T-helper 17 cell (primary cell): Measurements from ENCODE around the gene PMM2. TPM values are rescaled to one million over a fixed set of nuclear protein-coding genes. Genes with fewer than 3 reads are reported as not detected.
"Not testable (repeated sequence)": the region's sequence is repeated elsewhere in the genome, so short reads cannot be mapped to it uniquely, and the experiment has no call there.

Experiments used
- ATAC-seq: fragments of 150-1000 bp; cut with Tn5 transposase; 2 replicates; pipeline ENCODE4 v1.10.0; 2021; ENCODE audit warnings: mild to moderate bottlenecking, moderate library complexity
- DNase-seq, 3 donors: peaks; one replicate each; pipeline versions ENCODE4 v3.0.0 to v3.0.0-alpha.2; 2020 to 2021
- H3K9me3 ChIP-seq: one replicate; pipeline ENCODE4 v1.7.0; 2013; ENCODE audit warnings: low read length, mild to moderate bottlenecking; ENCODE audit not compliant: control insufficient read depth, poor library complexity, severe bottlenecking
- H3K27ac Mint-ChIP-seq: one replicate; pipeline ENCODE4 v1.8.0; 2022; ENCODE audit warnings: mild to moderate bottlenecking, moderate library complexity, mixed read lengths
- H3K27me3 Mint-ChIP-seq: one replicate; pipeline ENCODE4 v1.8.0; 2022; ENCODE audit warnings: mixed read lengths
- H3K36me3 Mint-ChIP-seq: one replicate; pipeline ENCODE4 v1.8.0; 2022; ENCODE audit warnings: low read depth, mixed read lengths
- H3K4me1 Mint-ChIP-seq: one replicate; pipeline ENCODE4 v1.8.0; 2022; ENCODE audit warnings: mild to moderate bottlenecking, mixed read lengths
- H3K4me3 Mint-ChIP-seq: one replicate; pipeline ENCODE4 v1.8.0; 2022; ENCODE audit warnings: mild to moderate bottlenecking, moderate library complexity, mixed read lengths
- total RNA-seq, 4 donors: library from RNA in 2 of 4; stranded (reverse) in 2 of 4; gene quantifications; one replicate each; pipeline ENCODE4 v1.2.3 and lab custom pipeline; 2022 to 2026

Gene PMM2
- total RNA-seq, 2 donors from 2014 or later: 35.8 to 40.6 TPM

- no peak for ATAC-seq
- H3K27me3 Mint-ChIP-seq: no peaks in the 10 kb centered on the region
- no peak overlapping the region for H3K4me3 Mint-ChIP-seq
- no peaks in the 10 kb centered on the region for H3K9me3 ChIP-seq
- peak overlapping the region; percentile 54 for H3K27ac Mint-ChIP-seq
- H3K4me1 Mint-ChIP-seq: peaks cover 24% of the 10 kb centered on the region
- peaks cover 4% of the 10 kb centered on the region for H3K36me3 Mint-ChIP-seq
- no peak for DNase-seq
Measured at GRCh38 chr16:8864480-8865110, 67.0 kb downstream of the PMM2 start.

GRCh38 chr16:8865145-8865882 lies 67.7 kb downstream of the PMM2 start:
- ATAC-seq (no peak), DNase-seq (no peak)
- no peaks in the 10 kb centered on the region for H3K27me3 Mint-ChIP-seq
- peaks cover 4% of the 10 kb centered on the region for H3K36me3 Mint-ChIP-seq
- no peaks in the 10 kb centered on the region for H3K9me3 ChIP-seq
- H3K4me1 Mint-ChIP-seq: peaks cover 24% of the 10 kb centered on the region
- H3K4me3 Mint-ChIP-seq: peak overlapping the region; percentile 12
- H3K27ac Mint-ChIP-seq: peak overlapping the region; percentile 21

GRCh38 chr16:8866118-8866883 lies 68.7 kb downstream of the PMM2 start:
- peak overlapping the region; percentile 21 for H3K27ac Mint-ChIP-seq
- H3K36me3 Mint-ChIP-seq: peaks cover 4% of the 10 kb centered on the region

GRCh38 chr16:8866884-8867215 lies 69.2 kb downstream of the PMM2 start:
- H3K36me3 Mint-ChIP-seq: peaks cover 4% of the 10 kb centered on the region
- H3K27me3 Mint-ChIP-seq: no peaks in the 10 kb centered on the region
- H3K4me1 Mint-ChIP-seq: peaks cover 30% of the 10 kb centered on the region
- ATAC-seq (no peak), DNase-seq (no peak)
- H3K9me3 ChIP-seq: no peaks in the 10 kb centered on the region
- H3K4me3 Mint-ChIP-seq: peak overlapping the region; percentile 97
- H3K27ac Mint-ChIP-seq: peak overlapping the region; percentile 88

More at GRCh38 chr16:8866118-8866883, 68.7 kb downstream of the PMM2 start:
- Mint-ChIP-seq H3K4me3 (peak overlapping the region; percentile 76), H3K4me1 (peaks cover 30% of the 10 kb centered on the region), H3K27me3 (no peaks in the 10 kb centered on the region)
- H3K9me3 ChIP-seq: no peaks in the 10 kb centered on the region
- DNase-seq (no peak), ATAC-seq (no peak)

GRCh38 chr16:8867216-8867931 lies 69.7 kb downstream of the PMM2 start:
- peaks cover 30% of the 10 kb centered on the region for H3K4me1 Mint-ChIP-seq
- H3K27me3 Mint-ChIP-seq: no peaks in the 10 kb centered on the region
- peak overlapping the region; percentile 88 for H3K27ac Mint-ChIP-seq
- peaks cover 4% of the 10 kb centered on the region for H3K36me3 Mint-ChIP-seq
- H3K4me3 Mint-ChIP-seq: peak overlapping the region; percentile 97
- H3K9me3 ChIP-seq: no peaks in the 10 kb centered on the region
- ATAC-seq: peak; percentile 9
- DNase-seq: no peak

- H3K9me3 ChIP-seq: no peaks in the 10 kb centered on the region
- Mint-ChIP-seq H3K27me3 (no peaks in the 10 kb centered on the region), H3K36me3 (peaks cover 4% of the 10 kb centered on the region), H3K4me3 (peak overlapping the region; percentile 97), H3K27ac (peak overlapping the region; percentile 88), H3K4me1 (peaks cover 30% of the 10 kb centered on the region)
- ATAC-seq (no peak), DNase-seq (no peak)
Measured at GRCh38 chr16:8867932-8868415, 70.3 kb downstream of the PMM2 start.

- ATAC-seq: peak; percentile 83
- Mint-ChIP-seq H3K27me3 (no peaks in the 10 kb centered on the region), H3K36me3 (peaks cover 4% of the 10 kb centered on the region), H3K27ac (peak within 1 kb of the TSS; percentile 88), H3K4me1 (peaks cover 30% of the 10 kb centered on the region), H3K4me3 (peak within 1 kb of the TSS; percentile 97)
- peak; percentile 65 to 86 (median 77) for DNase-seq
- no peaks in the 10 kb centered on the region for H3K9me3 ChIP-seq
Measured at GRCh38 chr16:8868416-8869211, 71.0 kb downstream of the PMM2 start, which contains the start of gene CARHSP1. CARHSP1 (minus strand) TSS chr16:8869006; CDS start chr16:8859328, 9,678 bp downstream.

- peaks cover 27% of the 10 kb centered on the region for H3K4me1 Mint-ChIP-seq
- ATAC-seq: no peak
- no peaks in the 10 kb centered on the region for H3K9me3 ChIP-seq
Measured at GRCh38 chr16:8869212-8869987, 71.8 kb downstream of the PMM2 start.

GRCh38 chr16:8869988-8870241 lies 72.3 kb downstream of the PMM2 start:
- H3K4me3 Mint-ChIP-seq, H3K9me3 ChIP-seq, H3K36me3 Mint-ChIP-seq, H3K27ac Mint-ChIP-seq, DNase-seq, ATAC-seq, H3K27me3 Mint-ChIP-seq: not testable (repeated sequence)
- peaks cover 29% of the 10 kb centered on the region for H3K4me1 Mint-ChIP-seq

More at GRCh38 chr16:8869212-8869987, 71.8 kb downstream of the PMM2 start:
- DNase-seq: no peak
- Mint-ChIP-seq H3K27me3 (no peaks in the 10 kb centered on the region), H3K4me3 (peak overlapping the region; percentile 97), H3K36me3 (peaks cover 4% of the 10 kb centered on the region), H3K27ac (no peak overlapping the region)

GRCh38 chr16:8872071-8872470 lies 74.4 kb downstream of the PMM2 start:
- Mint-ChIP-seq H3K27me3 (no peaks in the 10 kb centered on the region), H3K36me3 (peaks cover 4% of the 10 kb centered on the region), H3K4me1 (peaks cover 24% of the 10 kb centered on the region), H3K27ac (no peak overlapping the region), H3K4me3 (no peak overlapping the region)
- ATAC-seq (no peak), DNase-seq (no peak)
- H3K9me3 ChIP-seq: no peaks in the 10 kb centered on the region

GRCh38 chr16:8872967-8873865 lies 75.6 kb downstream of the PMM2 start:
- Mint-ChIP-seq H3K4me1 (peaks cover 15% of the 10 kb centered on the region), H3K36me3 (no peaks in the 10 kb centered on the region), H3K27ac (peak overlapping the region; percentile 21), H3K27me3 (no peaks in the 10 kb centered on the region), H3K4me3 (no peak overlapping the region)
- H3K9me3 ChIP-seq: no peaks in the 10 kb centered on the region
- DNase-seq (no peak), ATAC-seq (no peak)
